IPS-15b (cell line): Measurements from ENCODE around the gene TLCD5.
A peak's percentile ranks its signal among the peaks of the same experiment; 100 is the strongest.

Experiments used
- H3K27me3 ChIP-seq: one replicate; pipeline ENCODE4 v1.6.1; 2013; ENCODE audit warnings: low read length; ENCODE audit not compliant: control insufficient read depth, insufficient read depth
- H3K36me3 ChIP-seq: one replicate; pipeline ENCODE4 v1.6.1; 2013; ENCODE audit warnings: low read length; ENCODE audit not compliant: control insufficient read depth, insufficient read depth
- H3K4me1 ChIP-seq: one replicate; pipeline ENCODE4 v1.6.1; 2013; ENCODE audit warnings: mild to moderate bottlenecking, low read length; ENCODE audit not compliant: control insufficient read depth, insufficient read depth
- H3K4me3 ChIP-seq: one replicate; pipeline ENCODE4 v1.5.1; 2013; ENCODE audit warnings: low read depth, low read length
- H3K9ac ChIP-seq: one replicate; pipeline ENCODE4 v1.6.1; 2013; ENCODE audit warnings: low read depth, mild to moderate bottlenecking, low read length
- H3K9me3 ChIP-seq: one replicate; pipeline ENCODE4 v1.6.1; 2013; ENCODE audit warnings: mild to moderate bottlenecking, low read length; ENCODE audit not compliant: control insufficient read depth, insufficient read depth

The TLCD5 gene

DNA sequence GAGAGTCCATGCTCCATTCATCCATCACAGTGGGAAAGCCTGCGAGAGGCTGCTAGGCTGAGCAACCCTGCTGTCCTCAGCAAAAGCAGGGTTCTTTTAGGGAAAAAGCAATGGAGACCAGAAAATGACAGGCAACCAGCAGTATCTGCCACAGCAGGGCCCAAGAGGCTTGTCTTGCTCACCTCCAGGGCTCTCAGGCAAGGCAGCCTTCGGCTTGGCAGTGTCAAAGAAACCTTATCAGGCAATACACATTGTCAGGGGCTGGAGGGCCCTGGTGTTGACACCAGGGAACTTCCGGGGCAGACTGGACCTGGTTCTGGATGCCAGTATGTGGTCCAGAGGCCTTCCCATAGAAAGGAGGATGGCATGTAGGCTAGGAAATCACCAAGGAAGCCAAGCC lies 10.2 kb upstream of the TLCD5 start:
- no peaks in the 10 kb centered on the region for H3K36me3 ChIP-seq
- no peak overlapping the region for H3K4me3 ChIP-seq
- H3K4me1 ChIP-seq, result peaks cover 9% of the 10 kb centered on the region
- no peak overlapping the region for H3K9ac ChIP-seq
- H3K9me3 ChIP-seq, result no peaks in the 10 kb centered on the region
- no peaks in the 10 kb centered on the region for H3K27me3 ChIP-seq

- Histone ChIP-seq H3K4me1 (peaks cover 9% of the 10 kb centered on the region), H3K36me3 (no peaks in the 10 kb centered on the region), H3K9me3 (no peaks in the 10 kb centered on the region), H3K4me3 (peak overlapping the region; percentile 36), H3K9ac (peak overlapping the region; percentile 19), H3K27me3 (no peaks in the 10 kb centered on the region)
Observed at GRCh38 chr11:120316880-120317688, 8.0 kb upstream of the TLCD5 start.

DNA sequence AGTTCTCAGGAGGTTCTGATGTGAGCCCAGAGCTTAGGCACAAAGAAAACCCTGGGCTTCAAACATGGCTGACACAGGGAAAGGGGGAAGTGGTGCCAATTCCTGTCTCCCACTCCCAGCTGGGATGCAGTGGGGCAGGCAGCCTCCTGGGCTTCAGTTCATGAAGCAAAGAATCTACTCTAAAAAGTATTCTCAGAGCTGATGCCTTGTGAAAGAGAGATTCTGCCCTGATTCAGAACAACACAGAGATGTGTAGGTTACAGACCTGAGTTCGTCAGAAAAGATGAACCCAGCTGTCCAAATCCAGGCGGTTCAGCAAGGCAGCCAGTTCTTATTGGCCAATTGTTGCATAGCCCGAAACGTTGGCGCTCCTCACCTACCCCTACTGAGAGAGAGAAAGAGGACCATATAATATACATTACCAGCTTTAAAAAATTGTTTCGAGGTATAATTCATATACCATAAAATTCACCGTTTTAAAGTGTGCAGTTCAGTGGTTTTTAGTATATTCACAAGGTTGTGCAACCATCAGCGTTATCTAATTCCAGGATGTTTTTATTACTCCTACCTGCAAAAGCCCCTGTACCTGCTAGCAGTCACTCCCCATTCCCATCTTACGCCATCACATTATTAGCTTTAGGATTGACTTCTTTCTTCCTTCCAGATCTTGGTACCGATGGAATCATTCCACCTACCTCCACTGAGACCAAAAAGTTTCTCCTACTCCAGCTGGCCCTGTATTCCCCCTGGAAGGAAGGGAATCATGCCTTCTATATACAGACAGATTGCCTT lies 7.2 kb upstream of the TLCD5 start:
- no peaks in the 10 kb centered on the region for H3K9me3 ChIP-seq

GRCh38 chr11:120318906-120319305 lies 6.2 kb upstream of the TLCD5 start:
- Histone ChIP-seq H3K4me3 (no peak overlapping the region), H3K4me1 (peaks cover 9% of the 10 kb centered on the region), H3K36me3 (no peaks in the 10 kb centered on the region), H3K9ac (no peak overlapping the region), H3K9me3 (no peaks in the 10 kb centered on the region), H3K27me3 (peaks cover 7% of the 10 kb centered on the region)

More for the DNA sequence above, 7.2 kb upstream of the TLCD5 start:
- H3K4me3 ChIP-seq, result no peak overlapping the region
- H3K27me3 ChIP-seq, result no peaks in the 10 kb centered on the region
- peaks cover 9% of the 10 kb centered on the region for H3K4me1 ChIP-seq
- H3K36me3 ChIP-seq, result no peaks in the 10 kb centered on the region
- no peak overlapping the region for H3K9ac ChIP-seq

DNA sequence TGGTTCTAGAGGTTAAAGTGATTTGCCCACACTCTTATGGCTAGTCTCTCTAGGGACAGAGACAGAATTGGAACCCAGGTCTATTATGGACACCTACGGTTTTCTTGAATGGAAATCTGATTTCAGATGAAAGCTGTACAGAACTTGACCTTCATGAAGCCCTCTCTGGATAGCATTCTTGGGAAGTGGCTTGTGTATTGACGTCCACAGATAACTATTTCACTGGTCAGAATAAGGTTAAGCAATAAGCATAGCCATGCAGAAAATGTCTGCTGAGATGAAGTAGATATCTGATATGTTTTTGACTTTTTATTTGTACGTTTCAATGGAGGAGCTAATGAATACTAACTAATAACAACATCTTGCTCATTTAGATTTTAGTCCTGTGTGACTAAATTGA lies 1.1 kb downstream of the TLCD5 start:
- H3K4me1 ChIP-seq, result no peaks in the 10 kb centered on the region

GRCh38 chr11:120326845-120327281 lies 1.8 kb downstream of the TLCD5 start:
- Histone ChIP-seq H3K4me3 (no peak overlapping the region), H3K9ac (no peak overlapping the region), H3K4me1 (no peaks in the 10 kb centered on the region), H3K27me3 (peaks cover 14% of the 10 kb centered on the region), H3K36me3 (no peaks in the 10 kb centered on the region), H3K9me3 (no peaks in the 10 kb centered on the region)

More for the DNA sequence above, 1.1 kb downstream of the TLCD5 start:
- Histone ChIP-seq H3K36me3 (no peaks in the 10 kb centered on the region), H3K9me3 (no peaks in the 10 kb centered on the region), H3K9ac (no peak overlapping the region), H3K27me3 (peaks cover 14% of the 10 kb centered on the region), H3K4me3 (peak overlapping the region; percentile 70)

DNA sequence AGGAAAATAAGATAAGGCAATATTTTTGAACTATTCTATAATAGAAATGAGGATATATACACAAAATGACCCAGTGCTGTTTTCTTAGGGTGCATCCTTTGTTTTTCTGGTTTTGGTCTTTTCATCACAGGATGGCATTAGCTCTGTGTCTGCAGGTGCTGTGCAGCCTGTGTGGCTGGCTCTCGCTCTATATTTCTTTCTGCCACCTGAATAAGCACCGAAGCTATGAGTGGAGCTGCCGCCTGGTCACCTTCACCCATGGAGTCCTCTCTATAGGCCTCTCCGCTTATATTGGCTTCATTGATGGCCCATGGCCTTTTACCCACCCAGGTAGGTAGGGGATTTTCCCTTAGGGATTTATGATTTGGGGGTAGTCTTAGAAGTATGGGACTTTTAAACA lies 2.2 kb downstream of the TLCD5 start:
- H3K4me3 ChIP-seq, result no peak overlapping the region
- H3K4me1 ChIP-seq, result no peaks in the 10 kb centered on the region
- no peak overlapping the region for H3K9ac ChIP-seq
- H3K9me3 ChIP-seq, result no peaks in the 10 kb centered on the region
- H3K27me3 ChIP-seq, result peaks cover 14% of the 10 kb centered on the region
- no peaks in the 10 kb centered on the region for H3K36me3 ChIP-seq

DNA sequence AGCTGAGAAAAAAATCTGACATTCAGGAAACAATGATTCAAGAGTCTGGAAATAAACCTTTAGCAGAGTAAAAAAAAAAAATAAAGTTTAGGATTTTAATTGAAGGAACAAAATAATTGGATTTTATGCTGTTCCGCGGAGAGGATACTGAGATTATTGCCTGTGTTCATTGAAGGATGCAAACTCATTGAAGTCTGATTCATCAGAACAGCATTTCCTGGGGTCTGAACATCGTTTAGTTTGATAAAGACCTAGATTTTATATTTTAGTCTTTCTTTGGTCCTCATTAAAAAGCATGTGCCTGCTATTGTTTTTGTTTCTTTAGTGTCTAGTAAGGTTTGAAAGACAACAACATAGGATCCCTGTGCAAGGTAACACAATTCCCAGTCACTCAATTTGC lies 4.5 kb downstream of the TLCD5 start:
- H3K36me3 ChIP-seq, result no peaks in the 10 kb centered on the region
- no peaks in the 10 kb centered on the region for H3K9me3 ChIP-seq
- peaks cover under 1% of the 10 kb centered on the region for H3K27me3 ChIP-seq
- H3K4me1 ChIP-seq, result no peaks in the 10 kb centered on the region
- no peak overlapping the region for H3K4me3 ChIP-seq
- H3K9ac ChIP-seq, result no peak overlapping the region

- no peaks in the 10 kb centered on the region for H3K27me3 ChIP-seq
- no peak overlapping the region for H3K4me3 ChIP-seq
- H3K36me3 ChIP-seq, result no peaks in the 10 kb centered on the region
- no peaks in the 10 kb centered on the region for H3K4me1 ChIP-seq
- H3K9ac ChIP-seq, result no peak overlapping the region
- no peaks in the 10 kb centered on the region for H3K9me3 ChIP-seq
Observed at GRCh38 chr11:120330045-120330444, 4.9 kb downstream of the TLCD5 start.

GRCh38 chr11:120331301-120331996 lies 6.3 kb downstream of the TLCD5 start:
- no peak overlapping the region for H3K9ac ChIP-seq
- no peaks in the 10 kb centered on the region for H3K9me3 ChIP-seq
- H3K4me1 ChIP-seq, result no peaks in the 10 kb centered on the region
- H3K36me3 ChIP-seq, result no peaks in the 10 kb centered on the region
- H3K4me3 ChIP-seq, result no peak overlapping the region
- H3K27me3 ChIP-seq, result no peaks in the 10 kb centered on the region

DNA sequence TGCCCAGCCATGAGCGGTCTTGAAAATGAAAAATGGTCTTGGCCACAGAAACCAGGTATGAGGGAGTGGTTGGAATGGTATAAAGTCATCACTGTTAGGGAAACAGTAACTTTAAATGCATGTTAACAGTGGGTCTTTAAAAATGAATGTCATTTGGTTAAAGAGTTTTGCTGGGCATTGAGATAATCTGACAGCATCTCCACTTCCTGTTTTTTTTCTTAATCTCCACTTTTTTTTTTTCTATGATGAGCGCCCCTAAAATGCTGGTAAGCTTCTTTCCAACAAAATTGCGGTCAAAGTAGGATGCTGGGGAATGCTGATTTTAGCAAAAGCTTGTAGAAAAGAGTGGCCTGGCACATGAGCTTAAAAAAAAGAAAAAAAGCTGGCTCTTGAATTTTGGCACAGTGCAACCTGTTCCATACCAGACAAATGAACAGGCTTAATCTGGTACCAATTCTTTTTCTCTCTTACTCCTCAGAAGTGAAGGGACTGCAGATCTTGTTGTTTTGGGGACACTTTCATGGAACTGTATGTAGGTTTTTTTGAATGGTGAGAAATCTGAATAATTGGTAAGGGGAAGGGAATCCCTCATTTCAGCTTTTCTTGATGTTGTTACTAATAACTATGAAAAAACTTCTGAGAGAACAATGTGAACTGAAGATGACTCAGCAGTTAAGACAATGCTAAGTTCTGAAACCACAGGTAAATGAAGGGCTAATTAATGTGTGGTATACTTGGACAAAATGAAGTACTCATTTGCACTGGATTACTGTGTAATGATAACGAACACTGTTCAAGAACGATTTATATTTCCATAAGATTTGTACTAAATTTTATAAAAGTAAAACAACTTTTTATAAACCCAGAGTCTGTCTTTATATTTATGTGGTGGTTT lies 8.0 kb downstream of the TLCD5 start:
- H3K4me1 ChIP-seq, result peaks cover 2% of the 10 kb centered on the region
- H3K9ac ChIP-seq, result no peak overlapping the region
- no peaks in the 10 kb centered on the region for H3K9me3 ChIP-seq
- H3K27me3 ChIP-seq, result no peaks in the 10 kb centered on the region
- H3K4me3 ChIP-seq, result no peak overlapping the region
- H3K36me3 ChIP-seq, result no peaks in the 10 kb centered on the region
